Erythroblast (primary cell): ENCODE data around the gene ZBTB24.
"Not testable (repeated sequence)": the region's sequence is repeated elsewhere in the genome, so short reads cannot be mapped to it uniquely, and the experiment has no call there.

Experiments used
- GATA1 ChIP-seq: IDR thresholded peaks from 2 replicates; pipeline ENCODE4 v1.6.1; 2011; ENCODE audit warnings: low read depth, mild to moderate bottlenecking, control low read depth, low read length, moderate library complexity
- POLR2A ChIP-seq: IDR thresholded peaks from 2 replicates; pipeline ENCODE4 v1.6.1; 2011; ENCODE audit warnings: mild to moderate bottlenecking, low read length

- not testable (repeated sequence) for TF ChIP-seq POLR2A, GATA1
Measured at GRCh38 chr6:109519647-109520046, 36.6 kb upstream of the ZBTB24 start.
